ENCODE results near the gene TMEM233. TPM values are rescaled to one million over a fixed set of nuclear protein-coding genes. Genes with fewer than 3 reads are reported as not detected.

TMEM233 gene
- total RNA-seq, 1 donor from 2014 or later, result not detected

DNA sequence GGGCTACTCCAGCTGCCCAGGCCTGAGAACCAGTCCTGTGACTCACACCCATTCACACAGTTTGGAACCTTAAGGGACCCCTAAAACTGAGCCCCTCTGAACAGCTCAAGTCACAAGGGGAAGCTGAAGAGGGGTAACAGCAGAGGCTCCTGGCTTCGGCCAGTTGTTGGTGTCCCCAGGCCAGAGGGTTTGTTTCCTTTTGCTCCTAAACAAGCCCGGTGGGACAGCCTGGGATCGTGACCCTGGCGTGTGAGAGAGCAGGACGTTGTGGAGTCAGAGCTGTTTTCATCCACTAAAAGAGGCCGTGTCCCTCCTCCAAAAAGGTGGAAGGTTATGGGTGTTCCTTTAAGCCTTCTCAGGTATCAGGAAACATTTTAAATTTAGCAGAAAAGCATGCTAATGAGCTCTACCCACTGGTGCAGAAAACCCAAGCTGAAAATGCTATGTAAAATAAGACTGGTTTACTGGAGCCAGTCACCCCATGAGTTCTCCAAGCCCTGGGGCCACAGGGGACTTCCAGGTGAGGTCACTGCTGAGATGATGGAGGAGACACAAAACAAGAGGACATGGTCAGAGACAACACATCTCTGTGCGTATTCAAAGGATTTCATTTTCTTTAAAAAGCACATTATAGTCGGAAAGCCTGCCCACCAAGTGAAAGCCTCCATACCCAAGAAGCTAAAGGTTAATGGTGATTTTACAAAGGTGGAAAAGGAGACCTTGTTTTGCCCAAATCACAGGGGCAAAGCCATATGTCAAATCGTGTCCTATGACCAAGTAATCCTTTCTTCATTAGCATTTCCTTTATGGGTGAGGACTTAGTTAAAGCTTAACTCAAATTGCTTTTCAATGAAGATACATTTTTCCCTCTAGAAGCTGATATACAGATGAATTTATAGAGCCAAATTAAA is 88.4 kb downstream of the TMEM233 start:
- no peak for ATAC-seq

DNA sequence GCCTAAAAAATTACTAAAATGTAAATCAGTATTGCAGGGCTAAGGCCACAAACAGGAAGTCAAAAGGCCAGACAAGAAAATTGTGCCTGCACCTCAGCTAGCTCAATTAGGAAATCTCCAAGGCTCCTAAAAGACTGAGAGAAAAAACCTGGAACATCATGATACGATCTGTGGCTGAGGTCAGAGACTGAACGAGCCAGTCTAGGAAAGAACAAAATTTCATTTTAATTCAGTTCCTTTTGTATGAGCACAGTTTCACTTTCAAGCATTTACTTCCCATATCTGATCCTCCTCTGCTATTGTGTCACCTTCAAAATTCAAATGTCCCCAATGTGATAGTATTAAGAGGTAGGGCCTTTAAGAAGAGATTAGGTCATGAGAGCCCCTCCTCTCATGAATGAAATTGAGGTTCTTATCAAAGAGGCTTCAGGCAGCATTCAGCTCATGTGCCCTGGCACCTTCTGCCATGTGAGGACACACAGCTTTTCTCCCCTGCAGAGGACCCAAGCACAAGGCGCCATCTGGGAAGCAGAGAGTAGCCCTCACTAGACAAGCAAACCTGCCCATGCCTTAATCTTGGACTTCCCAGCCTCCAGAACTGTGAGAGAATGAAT is 89.2 kb downstream of the TMEM233 start:
- no peak for ATAC-seq

- no peak for ATAC-seq
Measured at GRCh38 chr12:119683413-119683812, 89.8 kb downstream of the TMEM233 start.

- no peak for ATAC-seq
Measured at GRCh38 chr12:119683816-119684215, 90.2 kb downstream of the TMEM233 start.

- ATAC-seq, result no peak
Measured at GRCh38 chr12:119684711-119685369, 91.3 kb downstream of the TMEM233 start.

GRCh38 chr12:119685375-119685774 is 91.8 kb downstream of the TMEM233 start:
- no peak for ATAC-seq

GRCh38 chr12:119686355-119686754 is 92.8 kb downstream of the TMEM233 start:
- no peak for ATAC-seq

- no peak for ATAC-seq
Measured at GRCh38 chr12:119686776-119687175, 93.2 kb downstream of the TMEM233 start.

DNA sequence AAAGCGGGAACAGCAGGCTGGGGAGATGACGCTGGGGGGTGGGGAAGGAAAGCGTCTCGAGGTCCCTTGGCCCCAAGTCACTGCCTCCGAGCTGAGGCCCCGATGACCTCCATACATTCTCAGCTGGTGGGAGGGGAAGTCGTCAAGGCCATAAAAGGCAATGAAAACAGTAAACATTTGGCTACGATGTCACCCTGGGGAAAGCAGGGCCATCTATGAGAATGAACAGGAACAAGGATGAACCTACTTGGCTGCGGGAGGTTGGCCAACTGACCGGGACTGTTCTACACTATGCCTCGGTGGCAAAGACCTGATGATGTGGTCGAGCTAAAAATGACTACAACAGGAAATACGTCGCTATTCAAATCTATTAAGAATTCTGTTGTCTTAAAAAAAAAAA is 93.8 kb downstream of the TMEM233 start:
- ATAC-seq, result no peak

DNA sequence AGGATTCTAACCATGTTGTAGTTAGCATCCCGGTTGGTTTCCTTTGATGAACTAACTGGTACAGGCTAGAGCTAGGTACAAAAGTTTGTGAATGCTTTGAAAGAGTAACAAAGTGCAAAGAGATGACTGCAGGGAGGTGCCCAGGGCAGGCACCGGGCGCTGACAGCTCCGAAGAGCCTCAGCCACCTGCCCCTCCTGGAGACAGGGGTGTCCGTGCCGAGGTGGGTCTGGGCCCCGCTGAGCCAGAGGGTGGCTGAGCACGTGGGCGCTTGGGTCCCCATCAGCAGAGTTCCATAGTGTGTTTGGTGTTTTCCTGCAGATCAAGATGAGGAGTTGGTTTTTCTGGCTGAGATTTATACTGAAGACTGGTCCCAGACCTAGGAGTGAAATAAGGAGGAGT is 94.3 kb downstream of the TMEM233 start:
- ATAC-seq, result no peak

GRCh38 chr12:119689935-119690500 is 96.4 kb downstream of the TMEM233 start:
- ATAC-seq, result no peak

DNA sequence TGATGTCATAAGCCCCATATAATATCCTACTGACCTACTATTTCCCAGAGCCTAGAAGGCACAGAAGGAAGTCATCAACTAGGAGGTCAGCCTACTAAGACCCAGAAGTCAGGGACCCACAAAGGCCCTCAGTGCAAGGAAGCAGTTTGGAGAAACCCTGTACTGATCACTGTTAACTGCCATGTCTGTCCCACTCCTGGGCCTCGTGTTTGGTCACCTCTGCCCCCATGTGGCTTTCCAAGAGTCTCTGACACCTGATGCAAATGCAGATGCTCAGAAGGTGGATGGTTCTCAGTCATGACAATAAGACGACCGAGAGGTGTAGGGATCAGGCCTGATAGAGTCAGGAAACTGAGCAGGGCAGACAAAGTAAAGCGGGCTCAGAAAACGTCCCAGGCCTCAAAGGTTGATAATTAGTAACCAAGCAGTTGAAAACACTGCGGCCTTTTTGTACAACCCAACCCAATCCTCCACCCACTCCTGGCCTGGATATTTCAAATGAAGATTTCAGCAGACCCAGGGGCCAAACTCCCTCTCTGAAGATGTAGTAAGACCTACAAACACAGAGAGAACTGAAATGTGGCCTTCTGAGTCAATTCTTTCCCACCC is 97.7 kb downstream of the TMEM233 start:
- ATAC-seq, result no peak

DNA sequence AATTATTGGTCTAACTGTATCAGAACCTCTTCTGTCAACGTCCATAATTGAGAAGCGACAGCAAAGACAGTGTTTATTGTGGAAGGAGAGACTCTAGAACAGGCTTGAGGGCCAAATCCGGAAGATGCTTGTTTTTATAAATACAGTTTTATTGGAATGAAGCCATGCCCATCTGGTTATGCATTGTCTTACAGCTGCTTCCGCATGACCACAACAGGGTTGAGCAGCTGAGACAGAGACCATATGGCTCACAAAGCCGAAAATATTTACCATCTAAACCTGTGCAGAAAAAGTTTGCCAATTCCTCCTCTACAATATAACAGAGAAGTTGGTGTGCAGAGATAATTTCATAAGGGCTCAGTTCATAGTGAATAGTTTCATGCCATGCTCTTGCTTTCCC is 98.8 kb downstream of the TMEM233 start:
- no peak for ATAC-seq

Other genes with a start within 250 kb of the TMEM233 start
- gene PRKAB1, start 74.4 kb downstream of the TMEM233 start, total RNA-seq, result 26.8 TPM